ENCODE data around the gene THSD7B.
"Not testable (repeated sequence)": the region's sequence is repeated elsewhere in the genome, so short reads cannot be mapped to it uniquely, and the experiment has no call there.

DNA sequence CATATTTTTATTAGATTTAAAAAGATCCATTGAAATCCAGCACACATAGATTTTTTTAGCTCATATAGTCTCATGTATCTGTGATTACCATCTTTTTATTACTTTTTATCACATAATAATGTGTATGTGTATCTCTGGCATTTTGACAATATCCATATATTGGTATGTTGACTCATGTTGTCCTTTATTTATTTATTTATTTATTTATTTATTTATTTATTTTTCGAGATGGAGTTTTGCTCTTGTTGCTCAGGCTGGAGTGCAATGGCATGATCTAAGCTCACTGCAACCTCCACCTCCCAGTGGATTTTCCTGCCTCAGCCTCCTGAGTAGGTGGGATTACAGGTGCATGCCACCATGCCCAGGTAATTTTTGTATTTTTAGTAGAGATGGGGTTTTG lies 823.2 kb downstream of the THSD7B start:
- TF ChIP-seq, protein P1, sequence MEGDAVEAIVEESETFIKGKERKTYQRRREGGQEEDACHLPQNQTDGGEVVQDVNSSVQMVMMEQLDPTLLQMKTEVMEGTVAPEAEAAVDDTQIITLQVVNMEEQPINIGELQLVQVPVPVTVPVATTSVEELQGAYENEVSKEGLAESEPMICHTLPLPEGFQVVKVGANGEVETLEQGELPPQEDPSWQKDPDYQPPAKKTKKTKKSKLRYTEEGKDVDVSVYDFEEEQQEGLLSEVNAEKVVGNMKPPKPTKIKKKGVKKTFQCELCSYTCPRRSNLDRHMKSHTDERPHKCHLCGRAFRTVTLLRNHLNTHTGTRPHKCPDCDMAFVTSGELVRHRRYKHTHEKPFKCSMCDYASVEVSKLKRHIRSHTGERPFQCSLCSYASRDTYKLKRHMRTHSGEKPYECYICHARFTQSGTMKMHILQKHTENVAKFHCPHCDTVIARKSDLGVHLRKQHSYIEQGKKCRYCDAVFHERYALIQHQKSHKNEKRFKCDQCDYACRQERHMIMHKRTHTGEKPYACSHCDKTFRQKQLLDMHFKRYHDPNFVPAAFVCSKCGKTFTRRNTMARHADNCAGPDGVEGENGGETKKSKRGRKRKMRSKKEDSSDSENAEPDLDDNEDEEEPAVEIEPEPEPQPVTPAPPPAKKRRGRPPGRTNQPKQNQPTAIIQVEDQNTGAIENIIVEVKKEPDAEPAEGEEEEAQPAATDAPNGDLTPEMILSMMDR (IDR thresholded peaks at IDR 0.05; ENCODE audit: low read depth, low read length, poor library complexity, severe bottlenecking) = not testable (repeated sequence)
- not testable (repeated sequence) for TF ChIP-seq EZH2phosphoT487 (IDR thresholded peaks at IDR 0.05; ENCODE audit: borderline replicate concordance, low read length)

All from DOHH2 (cell line).